ENCODE data around the gene DENND1B.

GRCh38 chr1:197615693-197616011 is 159.6 kb downstream of the DENND1B start:
- TF ChIP-seq, protein P1, sequence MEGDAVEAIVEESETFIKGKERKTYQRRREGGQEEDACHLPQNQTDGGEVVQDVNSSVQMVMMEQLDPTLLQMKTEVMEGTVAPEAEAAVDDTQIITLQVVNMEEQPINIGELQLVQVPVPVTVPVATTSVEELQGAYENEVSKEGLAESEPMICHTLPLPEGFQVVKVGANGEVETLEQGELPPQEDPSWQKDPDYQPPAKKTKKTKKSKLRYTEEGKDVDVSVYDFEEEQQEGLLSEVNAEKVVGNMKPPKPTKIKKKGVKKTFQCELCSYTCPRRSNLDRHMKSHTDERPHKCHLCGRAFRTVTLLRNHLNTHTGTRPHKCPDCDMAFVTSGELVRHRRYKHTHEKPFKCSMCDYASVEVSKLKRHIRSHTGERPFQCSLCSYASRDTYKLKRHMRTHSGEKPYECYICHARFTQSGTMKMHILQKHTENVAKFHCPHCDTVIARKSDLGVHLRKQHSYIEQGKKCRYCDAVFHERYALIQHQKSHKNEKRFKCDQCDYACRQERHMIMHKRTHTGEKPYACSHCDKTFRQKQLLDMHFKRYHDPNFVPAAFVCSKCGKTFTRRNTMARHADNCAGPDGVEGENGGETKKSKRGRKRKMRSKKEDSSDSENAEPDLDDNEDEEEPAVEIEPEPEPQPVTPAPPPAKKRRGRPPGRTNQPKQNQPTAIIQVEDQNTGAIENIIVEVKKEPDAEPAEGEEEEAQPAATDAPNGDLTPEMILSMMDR (IDR thresholded peaks at IDR 0.05; ENCODE audit: poor library complexity): no peak
- TF ChIP-seq EZH2 (IDR thresholded peaks at IDR 0.05; ENCODE audit: borderline replicate concordance) (no peak), EZH2phosphoT487 (IDR thresholded peaks at IDR 0.05; ENCODE audit: low read depth, severe bottlenecking, unreplicated experiment) (no peak)
